Stimulated activated CD8-positive, alpha-beta memory T cell treated with anti-CD3 and anti-CD28 coated beads, Interleukin-15, amount 100 ng/mL, for 48 hours (primary cell): ENCODE data around the gene CKAP4.

Experiments
- DNase-seq, 2 donors: peaks; one replicate each; pipeline ENCODE4 v3.0.0-alpha.2; 2020; ENCODE audit warnings: low read depth in 2 of 2

CKAP4 gene

DNA sequence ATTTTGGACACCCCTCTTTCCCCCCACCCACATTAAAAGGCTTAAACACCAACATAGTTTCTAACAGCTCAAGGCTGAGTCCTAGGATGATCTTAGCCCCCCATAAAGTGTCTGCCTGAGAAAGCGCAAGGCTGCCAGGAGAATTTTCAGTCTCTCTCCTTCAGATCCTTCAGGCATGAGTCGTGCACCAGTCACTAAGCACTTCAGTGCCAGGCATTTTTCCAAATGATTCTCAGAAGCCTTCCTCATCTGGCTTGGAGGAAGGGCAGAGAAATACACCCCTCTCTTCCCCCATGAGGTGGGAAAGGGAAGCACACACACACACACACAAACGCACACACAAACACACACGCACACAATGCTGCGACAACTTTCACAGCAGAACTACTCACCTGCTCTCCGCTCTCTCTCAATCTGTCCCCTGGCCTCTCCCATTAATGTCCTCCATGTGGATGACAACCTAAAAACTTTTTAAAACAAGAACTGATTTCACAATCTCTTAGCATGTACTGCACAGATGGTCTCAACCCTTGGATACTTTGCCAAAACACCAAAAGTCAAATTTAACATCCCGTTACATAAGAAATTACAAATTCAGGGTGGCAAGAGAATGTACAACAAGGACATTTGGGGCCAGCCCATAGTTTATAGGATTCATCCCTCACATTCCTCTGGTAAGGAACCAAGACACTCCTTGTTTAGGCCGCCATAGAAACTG lies 49.8 kb downstream of the CKAP4 start:
- DNase-seq = no peak

DNA sequence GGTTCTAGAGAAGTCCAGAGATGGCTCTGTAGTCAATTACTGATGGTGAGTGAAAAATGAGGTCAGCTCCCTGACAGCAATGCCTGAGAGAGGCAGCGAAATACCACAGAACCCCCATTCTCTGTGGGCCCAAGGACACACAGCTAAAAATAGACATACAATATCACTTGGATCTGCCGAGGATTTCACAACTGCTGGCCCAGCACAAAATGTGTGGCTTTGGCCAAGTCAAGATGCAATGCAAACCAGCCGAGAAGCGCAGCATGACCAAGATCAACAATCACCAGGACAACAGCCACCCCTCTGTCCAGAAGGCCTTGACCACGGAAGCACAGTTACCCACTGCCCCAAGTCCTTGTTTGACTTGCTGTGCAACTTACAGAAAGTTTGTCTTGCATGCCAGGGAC lies 52.2 kb downstream of the CKAP4 start:
- no peak for DNase-seq

- DNase-seq = no peak
Observed at GRCh38 chr12:106194351-106194750, 53.5 kb downstream of the CKAP4 start.

DNA sequence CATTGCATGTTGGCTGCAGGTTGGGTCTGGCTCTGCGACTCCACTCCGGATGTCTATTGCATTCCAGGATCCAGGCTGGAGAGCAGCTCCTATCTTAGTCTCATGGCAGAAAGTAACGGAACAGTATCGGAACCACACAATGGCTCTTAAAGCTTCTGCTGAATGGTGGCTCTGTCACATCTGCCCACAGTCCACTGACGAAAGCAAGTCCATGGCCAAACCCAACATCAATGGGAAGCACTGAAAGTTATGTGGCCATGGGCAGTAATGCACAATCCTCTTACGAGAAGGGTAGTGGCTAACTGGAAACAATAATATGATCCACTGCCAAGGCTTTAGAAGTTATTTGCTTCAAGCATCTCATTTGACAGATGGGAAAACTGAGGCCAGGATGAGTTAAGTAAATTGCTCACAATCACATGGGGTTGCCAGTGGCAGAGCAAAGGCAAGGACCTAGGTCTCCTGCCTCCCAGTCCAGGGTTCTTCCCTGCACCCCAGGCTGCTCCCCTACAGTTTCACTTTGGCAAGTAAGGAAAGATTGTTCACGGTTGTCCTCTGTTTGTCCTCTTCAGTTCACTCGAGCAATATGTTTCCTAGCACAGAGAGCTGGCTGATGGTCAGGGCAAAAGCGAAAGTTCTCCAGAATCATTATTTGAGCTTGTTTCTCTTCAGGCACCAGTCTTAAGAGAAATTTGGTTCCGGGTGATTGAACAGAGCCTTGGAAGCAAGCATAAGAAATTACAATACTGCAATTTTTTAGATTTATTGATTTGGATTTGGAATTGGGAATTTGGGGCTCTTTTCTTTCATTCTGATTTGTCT lies 54.2 kb downstream of the CKAP4 start:
- DNase-seq = no peak

DNA sequence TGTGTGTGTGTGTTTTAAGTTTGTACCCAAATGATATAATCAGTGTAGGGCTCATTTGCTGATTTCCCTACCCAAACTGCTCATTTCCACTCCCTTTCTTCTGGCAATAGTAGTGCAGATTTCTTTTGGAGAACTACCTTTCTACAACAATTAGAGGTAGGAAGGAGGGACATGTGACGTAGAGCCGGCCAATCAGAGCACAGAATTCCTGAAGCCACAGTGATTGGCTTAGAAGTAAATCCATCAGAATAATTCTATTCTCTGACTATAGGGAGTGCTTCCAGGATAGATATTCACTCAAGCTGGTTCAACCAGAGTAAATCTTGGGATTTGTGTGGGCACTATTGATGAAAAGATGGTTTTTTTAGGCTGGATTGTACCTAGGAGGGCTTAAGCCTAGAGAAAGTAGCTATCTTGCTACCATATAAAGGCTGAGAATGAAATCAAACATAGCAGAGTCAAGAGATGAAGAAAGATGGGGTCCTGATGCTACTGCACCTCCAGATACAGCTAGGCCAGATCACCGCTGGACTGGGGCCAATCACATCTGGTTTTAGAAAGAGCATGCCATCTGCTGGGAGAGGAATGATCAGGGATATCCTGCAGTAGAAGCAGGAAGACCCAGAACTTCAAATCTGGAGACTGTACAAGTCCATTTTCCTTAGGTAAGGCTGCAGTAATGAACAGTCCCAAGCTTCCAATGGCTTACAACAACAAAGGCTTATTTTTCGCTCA lies 55.0 kb downstream of the CKAP4 start:
- DNase-seq = no peak

DNA sequence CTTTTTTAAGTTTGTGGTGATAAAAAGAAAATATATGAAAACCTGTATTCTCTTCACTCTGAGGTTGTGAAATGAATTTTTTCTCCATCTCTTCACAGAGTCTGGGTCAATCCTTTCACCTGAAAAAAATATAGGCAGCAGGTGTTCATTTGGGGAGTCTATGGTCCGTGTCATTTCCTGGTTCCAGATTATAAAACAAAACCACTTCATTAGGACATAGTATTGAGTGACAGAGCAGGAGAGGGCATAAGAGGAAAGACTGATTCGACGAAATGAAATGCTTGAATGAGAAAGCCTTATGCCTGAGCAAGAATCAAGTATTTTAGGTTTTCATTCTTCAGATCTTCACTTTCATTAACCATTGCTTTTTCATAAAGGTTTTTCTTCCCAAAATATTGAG lies 57.2 kb downstream of the CKAP4 start:
- no peak for DNase-seq

- DNase-seq = no peak
Observed at GRCh38 chr12:106189341-106189740, 58.5 kb downstream of the CKAP4 start.

- no peak for DNase-seq
Observed at GRCh38 chr12:106188256-106188655, 59.6 kb downstream of the CKAP4 start.
